ENCODE measurements around the gene ARL2BP. TPM values are rescaled to one million over a fixed set of nuclear protein-coding genes. Genes with fewer than 3 reads are reported as not detected.

ARL2BP gene
- 60.0 and 71.3 TPM in 2 replicates for total RNA-seq

GRCh38 chr16:57244767-57245471 lies at the start of gene ARL2BP:
Gene ARL2BP (plus strand): TSS chr16:57245259. CDS start chr16:57245368, 109 bp downstream.

GRCh38 chr16:57284209-57284951 lies 39.3 kb downstream of the ARL2BP start, which contains the start of gene PLLP:
Gene PLLP (minus strand): TSS chr16:57284672. CDS start chr16:57284540, 132 bp downstream.

Other genes starting within 250 kb of the ARL2BP start
- 12.4 and 17.1 TPM in 2 replicates for gene CPNE2, start 152.7 kb upstream of the ARL2BP start, total RNA-seq
- gene PSME3IP1, start 59.2 kb upstream of the ARL2BP start, total RNA-seq: 66.2 and 75.2 TPM in 2 replicates
- 37.8 and 41.1 TPM in 2 replicates for gene RSPRY1, start 58.9 kb upstream of the ARL2BP start, total RNA-seq
- gene PLLP, start 39.4 kb downstream of the ARL2BP start, total RNA-seq: 0.31 TPM in 1 of 2 replicates, not detected in the other
- not detected in 2 replicates for gene CCL22, start 113.5 kb downstream of the ARL2BP start, total RNA-seq
- 7.5 and 7.7 TPM in 2 replicates for gene CX3CL1, start 127.2 kb downstream of the ARL2BP start, total RNA-seq
- not detected in 2 replicates for gene CCL17, start 159.5 kb downstream of the ARL2BP start, total RNA-seq
- 43.6 and 45.6 TPM in 2 replicates for gene CIAPIN1, start 202.1 kb downstream of the ARL2BP start, total RNA-seq
- 42.1 and 45.6 TPM in 2 replicates for gene COQ9, start 202.2 kb downstream of the ARL2BP start, total RNA-seq
- 95.4 and 107 TPM in 2 replicates for gene POLR2C, start 217.4 kb downstream of the ARL2BP start, total RNA-seq
- 41.1 and 42.9 TPM in 2 replicates for gene DOK4, start 241.2 kb downstream of the ARL2BP start, total RNA-seq

Measured in aortic smooth muscle cell (primary cell).